Activated gamma-delta T cell treated with Interleukin-2 at 50 U/mL for 16 hours (primary cell): Measurements from ENCODE around the gene CLASP1.
"Not testable (repeated sequence)": the region's sequence is repeated elsewhere in the genome, so short reads cannot be mapped to it uniquely, and the experiment has no call there.

Experiments
- DNase-seq: peaks from one replicate; pipeline ENCODE4 v3.0.0-alpha.2; 2020

The CLASP1 gene

DNA sequence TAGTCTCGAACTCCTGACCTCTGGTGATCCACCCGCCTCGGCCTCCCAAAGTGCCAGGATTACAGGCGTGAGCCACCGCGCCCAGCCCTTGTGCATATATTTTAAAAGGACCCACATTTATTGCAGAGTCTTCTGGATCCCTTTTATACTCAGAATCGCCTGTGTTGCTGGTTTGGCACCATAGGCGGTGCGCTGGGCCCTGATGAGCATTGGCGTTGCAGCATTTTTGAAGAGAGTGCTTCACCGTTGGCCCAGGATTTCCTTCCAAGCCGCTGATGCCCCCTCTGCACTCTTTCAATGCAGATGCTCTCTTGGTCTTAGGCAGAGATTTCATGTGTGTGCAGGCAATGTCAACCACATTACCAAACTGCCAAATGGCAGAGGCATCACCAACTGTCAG lies 350.8 kb downstream of the CLASP1 start:
- no peak for DNase-seq

- not testable (repeated sequence) for DNase-seq
Measured at GRCh38 chr2:121297866-121298265, 351.4 kb downstream of the CLASP1 start.

GRCh38 chr2:121297217-121297830 lies 351.9 kb downstream of the CLASP1 start:
- no peak for DNase-seq

- DNase-seq: no peak
Measured at GRCh38 chr2:121295911-121296650, 353.2 kb downstream of the CLASP1 start.

- no peak for DNase-seq
Measured at GRCh38 chr2:121294881-121295840, 354.1 kb downstream of the CLASP1 start.

- DNase-seq: peak; percentile 38
Measured at GRCh38 chr2:121293450-121294325, 355.6 kb downstream of the CLASP1 start.

DNA sequence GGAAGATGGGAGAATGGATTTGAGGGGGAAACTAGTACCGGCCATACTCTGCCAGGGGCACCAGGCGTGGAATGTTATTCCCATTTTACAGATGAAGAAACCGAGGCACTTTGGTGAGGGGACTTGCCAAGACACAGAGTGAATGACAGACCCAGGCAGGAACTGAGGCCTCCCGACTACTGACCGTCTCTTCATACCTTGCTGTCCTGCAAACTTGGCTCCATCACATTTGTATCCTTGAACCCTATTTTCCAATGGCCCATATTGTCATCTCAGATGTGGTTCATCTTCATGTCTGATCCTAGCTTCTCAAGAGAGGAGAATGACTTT lies 358.0 kb downstream of the CLASP1 start:
- no peak for DNase-seq

DNA sequence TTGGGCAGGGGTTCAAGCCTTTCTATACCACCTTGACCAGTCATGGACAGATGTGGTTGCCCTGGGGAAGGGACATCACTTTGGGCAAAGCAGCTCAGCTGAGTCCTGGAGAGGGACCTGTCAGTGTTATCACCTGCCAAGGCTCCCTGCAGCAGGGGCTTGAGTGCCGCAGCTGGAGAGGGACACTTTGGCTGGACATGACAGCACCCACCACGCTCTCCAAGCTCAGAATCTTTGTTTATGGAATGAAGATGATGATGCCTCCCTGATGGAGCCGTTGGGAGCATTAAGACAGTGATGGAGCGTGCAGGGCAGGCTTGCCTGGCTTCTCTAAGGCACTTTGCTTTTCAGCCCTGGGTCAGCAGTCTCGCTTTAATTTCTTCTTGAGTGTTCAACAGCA lies 360.0 kb downstream of the CLASP1 start:
- DNase-seq: no peak

- DNase-seq: no peak
Measured at GRCh38 chr2:121288454-121289231, 360.6 kb downstream of the CLASP1 start.

DNA sequence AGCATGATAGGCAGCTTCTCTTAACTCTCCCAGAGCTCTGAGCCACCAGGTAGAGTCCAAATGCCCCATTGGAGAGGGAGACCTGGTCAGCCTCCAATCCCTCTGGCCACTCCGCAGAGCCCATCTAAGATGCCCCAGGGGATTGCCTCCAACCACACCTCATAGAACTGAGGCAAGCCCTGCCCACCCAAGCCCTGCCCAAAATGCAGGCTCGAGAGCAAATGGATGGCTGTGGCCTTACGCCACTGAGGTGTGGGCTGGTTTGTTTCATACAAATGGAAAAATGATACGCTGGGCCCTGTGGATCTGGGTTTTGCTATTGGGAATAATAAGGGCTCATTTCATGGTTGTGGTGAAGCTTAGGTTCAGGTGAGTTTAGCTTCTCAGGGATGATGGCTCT lies 361.3 kb downstream of the CLASP1 start:
- DNase-seq: no peak
